Transverse colon (tissue), 4 donors: Measurements from ENCODE around the gene DOCK10.

ENCODE experiments used
- EP300 ChIP-seq: sonication (generic); formaldehyde crosslinking; IDR thresholded peaks from one replicate; pipeline ENCODE4 v1.6.1; 2017; ENCODE audit warnings: antibody characterized with exemption, low read depth
- POLR2A ChIP-seq: fragments of 450-650 bp; IDR thresholded peaks from one replicate; pipeline ENCODE4 v1.6.1; 2016; ENCODE audit warnings: antibody characterized with exemption, mild to moderate bottlenecking, moderate library complexity
- POLR2AphosphoS5 ChIP-seq, 3 donors: sonication (generic); formaldehyde crosslinking; IDR thresholded peaks; one replicate each; pipeline ENCODE4 v1.6.1; 2016; ENCODE audit warnings: antibody characterized with exemption in 3 of 3
- TF ChIP-seq, protein P1 (sequence below), 5 experiments: fragments of 200-600 bp in 3 of 5; fragments of 450-650 bp in 2 of 5; sonication (generic) in 3 of 5; IDR thresholded peaks; 1 replicate in 2 of 5; 2 replicates in 3 of 5; pipeline ENCODE4 v1.5.1; 2016 to 2017; ENCODE audit warnings: antibody characterized with exemption in 5 of 5, inconsistent platforms in 3 of 5, mild to moderate bottlenecking in 2 of 5, moderate library complexity in 1 of 5

DNA sequence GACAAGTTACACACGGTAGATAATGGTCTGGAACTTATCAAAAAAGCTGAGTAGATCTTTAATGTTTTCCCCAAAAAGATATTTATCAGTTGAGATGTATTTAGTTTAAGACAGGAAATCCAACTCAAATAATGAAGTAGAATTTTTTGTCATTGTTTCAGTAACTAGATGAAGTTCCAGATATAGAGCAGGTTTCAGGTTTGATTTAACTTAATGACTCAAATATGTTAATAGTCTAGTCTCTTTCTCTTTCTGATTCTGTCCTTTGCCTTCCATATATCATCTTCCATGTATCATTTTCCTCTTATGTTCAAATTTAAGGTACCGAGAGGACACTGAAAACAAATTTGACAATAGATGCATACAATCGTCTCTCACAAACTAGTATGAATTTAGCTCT lies 23.6 kb upstream of the DOCK10 start:
- TF ChIP-seq, protein P1, sequence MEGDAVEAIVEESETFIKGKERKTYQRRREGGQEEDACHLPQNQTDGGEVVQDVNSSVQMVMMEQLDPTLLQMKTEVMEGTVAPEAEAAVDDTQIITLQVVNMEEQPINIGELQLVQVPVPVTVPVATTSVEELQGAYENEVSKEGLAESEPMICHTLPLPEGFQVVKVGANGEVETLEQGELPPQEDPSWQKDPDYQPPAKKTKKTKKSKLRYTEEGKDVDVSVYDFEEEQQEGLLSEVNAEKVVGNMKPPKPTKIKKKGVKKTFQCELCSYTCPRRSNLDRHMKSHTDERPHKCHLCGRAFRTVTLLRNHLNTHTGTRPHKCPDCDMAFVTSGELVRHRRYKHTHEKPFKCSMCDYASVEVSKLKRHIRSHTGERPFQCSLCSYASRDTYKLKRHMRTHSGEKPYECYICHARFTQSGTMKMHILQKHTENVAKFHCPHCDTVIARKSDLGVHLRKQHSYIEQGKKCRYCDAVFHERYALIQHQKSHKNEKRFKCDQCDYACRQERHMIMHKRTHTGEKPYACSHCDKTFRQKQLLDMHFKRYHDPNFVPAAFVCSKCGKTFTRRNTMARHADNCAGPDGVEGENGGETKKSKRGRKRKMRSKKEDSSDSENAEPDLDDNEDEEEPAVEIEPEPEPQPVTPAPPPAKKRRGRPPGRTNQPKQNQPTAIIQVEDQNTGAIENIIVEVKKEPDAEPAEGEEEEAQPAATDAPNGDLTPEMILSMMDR (IDR thresholded peaks at IDR 0.05), result no peak
- TF ChIP-seq EP300, result no peak
- no peak for TF ChIP-seq POLR2AphosphoS5 (IDR thresholded peaks at IDR 0.05)
- no peak for TF ChIP-seq POLR2A
